KMS-11 (cell line): ENCODE measurements around the gene PCSK6.

Experiments
- H2AFZ ChIP-seq: fragments of 200-600 bp; sonication (generic); 2 replicates; pipeline ENCODE4 v1.6.1; 2016; ENCODE audit warnings: antibody characterized with exemption, mixed run types, low read depth
- H3K27ac ChIP-seq: fragments of 200-600 bp; sonication (generic); 2 replicates; pipeline ENCODE4 v1.6.1; 2016; ENCODE audit warnings: mild to moderate bottlenecking, mixed run types
- H3K27me3 ChIP-seq: fragments of 200-600 bp; sonication (generic); 2 replicates; pipeline ENCODE4 v1.6.1; 2017; ENCODE audit warnings: mild to moderate bottlenecking, low read depth, mixed run types, moderate library complexity; ENCODE audit not compliant: insufficient read depth
- H3K36me3 ChIP-seq: fragments of 200-600 bp; sonication (generic); 2 replicates; pipeline ENCODE4 v1.6.1; 2017; ENCODE audit warnings: mild to moderate bottlenecking, mixed run types; ENCODE audit not compliant: insufficient read depth
- H3K4me1 ChIP-seq: fragments of 200-600 bp; sonication (generic); 2 replicates; pipeline ENCODE4 v1.6.1; 2016; ENCODE audit warnings: mild to moderate bottlenecking, low read depth, mixed run types; ENCODE audit not compliant: poor library complexity, severe bottlenecking
- H3K4me2 ChIP-seq: fragments of 200-600 bp; sonication (generic); 2 replicates; pipeline ENCODE4 v1.7.0; 2016; ENCODE audit warnings: mild to moderate bottlenecking, mixed run types
- H3K4me3 ChIP-seq: fragments of 200-600 bp; sonication (generic); IDR thresholded peaks from 2 replicates; pipeline ENCODE4 v1.6.1; 2017; ENCODE audit warnings: low read depth, low read length, mixed read lengths; ENCODE audit not compliant: insufficient read depth
- H3K79me2 ChIP-seq: fragments of 200-600 bp; sonication (generic); 2 replicates; pipeline ENCODE4 v1.6.1; 2016; ENCODE audit warnings: low read depth, mixed run types; ENCODE audit not compliant: insufficient read depth
- H3K9ac ChIP-seq: fragments of 200-600 bp; sonication (generic); 2 replicates; pipeline ENCODE4 v1.6.1; 2016; ENCODE audit warnings: mild to moderate bottlenecking, mixed run types
- H4K20me1 ChIP-seq: fragments of 200-600 bp; sonication (generic); 2 replicates; pipeline ENCODE4 v1.6.1; 2016; ENCODE audit warnings: mild to moderate bottlenecking, mixed run types; ENCODE audit not compliant: insufficient read depth
- TF ChIP-seq, protein P1 (sequence below): fragments of 200-600 bp; sonication (generic); conservative IDR thresholded peaks from 2 replicates; pipeline ENCODE4 v1.6.1; 2017; ENCODE audit warnings: low read depth, mild to moderate bottlenecking, antibody characterized with exemption, low read length, moderate library complexity, mixed read lengths

PCSK6 gene

DNA sequence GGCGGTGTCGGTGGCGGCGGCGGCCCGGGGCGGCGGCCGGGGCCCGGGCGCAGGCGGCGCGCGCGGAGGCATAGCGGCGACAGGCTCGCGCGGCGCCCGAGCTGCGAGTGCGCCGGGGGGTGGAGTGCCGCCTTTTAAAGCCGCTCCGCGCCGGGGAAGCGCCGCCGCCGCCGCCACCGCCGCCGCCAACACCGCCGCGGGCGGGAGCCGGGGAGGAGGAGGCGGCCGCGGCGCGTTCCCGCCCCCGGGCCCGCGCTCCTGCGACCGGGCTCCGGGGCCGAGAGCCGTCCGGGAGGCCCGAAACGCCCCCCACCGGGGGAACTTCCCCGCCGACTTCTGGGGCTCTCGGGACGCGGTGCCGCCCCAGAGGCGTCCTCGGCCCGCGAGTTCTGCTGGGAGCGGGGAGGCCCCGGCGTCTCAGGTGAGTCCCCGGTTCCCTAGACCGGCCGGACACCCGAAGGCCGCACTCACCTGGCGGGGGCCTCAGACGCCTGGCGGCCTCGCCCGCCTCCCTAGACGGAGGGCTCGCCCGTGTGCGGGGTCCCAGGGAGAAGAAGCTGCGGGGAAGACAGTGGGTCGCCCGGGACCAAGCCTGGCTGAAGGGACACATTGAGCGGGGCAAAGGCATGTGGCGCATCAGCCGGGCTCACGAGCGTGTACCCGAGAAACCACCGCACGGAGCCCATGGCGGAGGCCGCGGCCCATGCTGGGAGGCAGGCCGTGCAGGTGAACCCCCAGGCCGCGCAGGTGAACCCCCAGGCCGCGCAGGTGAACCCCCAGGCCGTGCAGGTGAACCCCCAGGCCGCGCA, at the start of gene PCSK6:
Gene PCSK6, minus strand, starts transcription at position 109 of the 809 bp plus-strand sequence. Its CDS starts 37 bp downstream, at position 72.
- Histone ChIP-seq H3K36me3 (no peaks in the 10 kb centered on the region), H3K4me1 (no peaks in the 10 kb centered on the region), H3K27ac (no peak within 1 kb of the TSS), H3K79me2 (no peaks in the 10 kb centered on the region), H3K9ac (no peak within 1 kb of the TSS), H3K27me3 (no peaks in the 10 kb centered on the region), H3K4me2 (no peak within 1 kb of the TSS), H2AFZ (no peak within 1 kb of the TSS), H4K20me1 (no peaks in the 10 kb centered on the region), H3K4me3 (no peak within 1 kb of the TSS)
- TF ChIP-seq, protein P1, sequence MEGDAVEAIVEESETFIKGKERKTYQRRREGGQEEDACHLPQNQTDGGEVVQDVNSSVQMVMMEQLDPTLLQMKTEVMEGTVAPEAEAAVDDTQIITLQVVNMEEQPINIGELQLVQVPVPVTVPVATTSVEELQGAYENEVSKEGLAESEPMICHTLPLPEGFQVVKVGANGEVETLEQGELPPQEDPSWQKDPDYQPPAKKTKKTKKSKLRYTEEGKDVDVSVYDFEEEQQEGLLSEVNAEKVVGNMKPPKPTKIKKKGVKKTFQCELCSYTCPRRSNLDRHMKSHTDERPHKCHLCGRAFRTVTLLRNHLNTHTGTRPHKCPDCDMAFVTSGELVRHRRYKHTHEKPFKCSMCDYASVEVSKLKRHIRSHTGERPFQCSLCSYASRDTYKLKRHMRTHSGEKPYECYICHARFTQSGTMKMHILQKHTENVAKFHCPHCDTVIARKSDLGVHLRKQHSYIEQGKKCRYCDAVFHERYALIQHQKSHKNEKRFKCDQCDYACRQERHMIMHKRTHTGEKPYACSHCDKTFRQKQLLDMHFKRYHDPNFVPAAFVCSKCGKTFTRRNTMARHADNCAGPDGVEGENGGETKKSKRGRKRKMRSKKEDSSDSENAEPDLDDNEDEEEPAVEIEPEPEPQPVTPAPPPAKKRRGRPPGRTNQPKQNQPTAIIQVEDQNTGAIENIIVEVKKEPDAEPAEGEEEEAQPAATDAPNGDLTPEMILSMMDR, result no peak

DNA sequence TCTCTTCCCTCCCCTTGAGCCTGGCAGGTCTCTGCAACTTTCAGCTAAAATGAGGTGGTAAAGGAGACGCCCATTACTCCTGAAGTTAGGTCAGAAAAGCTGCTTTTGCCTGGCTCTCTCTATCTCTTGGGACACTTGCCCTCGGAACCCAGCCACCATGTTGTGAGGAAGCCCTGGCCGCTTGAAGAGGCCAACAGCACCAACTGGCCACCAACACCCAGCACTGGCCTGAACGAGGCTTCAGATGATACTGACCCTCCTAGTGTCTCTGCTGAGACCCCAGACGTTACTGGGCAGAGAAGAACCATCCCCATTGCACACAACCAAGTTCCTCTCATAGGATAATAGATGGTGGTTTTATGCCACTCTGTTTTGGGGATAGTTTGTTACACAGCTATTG, 49.5 kb upstream of the PCSK6 start:
- Histone ChIP-seq H2AFZ (no peak overlapping the region), H3K4me1 (no peaks in the 10 kb centered on the region), H4K20me1 (no peaks in the 10 kb centered on the region), H3K9ac (no peak overlapping the region), H3K4me3 (no peak overlapping the region), H3K79me2 (no peaks in the 10 kb centered on the region), H3K4me2 (no peak overlapping the region), H3K27me3 (no peaks in the 10 kb centered on the region), H3K36me3 (no peaks in the 10 kb centered on the region), H3K27ac (no peak overlapping the region)
- TF ChIP-seq, protein P1, result no peak

DNA sequence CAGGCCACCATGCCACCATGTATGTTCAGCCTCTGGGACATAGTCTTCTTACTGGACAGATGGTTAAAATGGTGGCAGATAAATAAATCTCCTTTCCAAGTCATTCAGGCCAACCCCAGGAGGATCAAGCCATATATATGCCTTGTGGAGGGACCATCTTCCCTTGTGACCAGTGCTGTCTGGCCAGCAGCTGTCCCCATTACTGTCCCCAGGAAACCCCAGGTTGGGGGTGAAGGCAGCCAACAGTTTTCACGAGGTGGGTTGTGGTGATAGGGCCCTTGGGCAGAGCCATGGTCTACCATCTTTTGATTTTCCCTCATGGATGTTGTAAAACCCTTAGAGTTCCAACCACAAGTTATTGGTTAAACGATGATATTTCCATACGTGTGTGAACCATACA, 48.7 kb upstream of the PCSK6 start:
- TF ChIP-seq, protein P1, result no peak
- no peaks in the 10 kb centered on the region for H3K36me3 ChIP-seq
- no peaks in the 10 kb centered on the region for H3K79me2 ChIP-seq
- H3K27ac ChIP-seq, result no peak overlapping the region
- H4K20me1 ChIP-seq, result no peaks in the 10 kb centered on the region
- no peaks in the 10 kb centered on the region for H3K4me1 ChIP-seq
- no peak overlapping the region for H3K9ac ChIP-seq
- H2AFZ ChIP-seq, result no peak overlapping the region
- H3K27me3 ChIP-seq, result no peaks in the 10 kb centered on the region
- H3K4me3 ChIP-seq, result no peak overlapping the region
- no peak overlapping the region for H3K4me2 ChIP-seq

DNA sequence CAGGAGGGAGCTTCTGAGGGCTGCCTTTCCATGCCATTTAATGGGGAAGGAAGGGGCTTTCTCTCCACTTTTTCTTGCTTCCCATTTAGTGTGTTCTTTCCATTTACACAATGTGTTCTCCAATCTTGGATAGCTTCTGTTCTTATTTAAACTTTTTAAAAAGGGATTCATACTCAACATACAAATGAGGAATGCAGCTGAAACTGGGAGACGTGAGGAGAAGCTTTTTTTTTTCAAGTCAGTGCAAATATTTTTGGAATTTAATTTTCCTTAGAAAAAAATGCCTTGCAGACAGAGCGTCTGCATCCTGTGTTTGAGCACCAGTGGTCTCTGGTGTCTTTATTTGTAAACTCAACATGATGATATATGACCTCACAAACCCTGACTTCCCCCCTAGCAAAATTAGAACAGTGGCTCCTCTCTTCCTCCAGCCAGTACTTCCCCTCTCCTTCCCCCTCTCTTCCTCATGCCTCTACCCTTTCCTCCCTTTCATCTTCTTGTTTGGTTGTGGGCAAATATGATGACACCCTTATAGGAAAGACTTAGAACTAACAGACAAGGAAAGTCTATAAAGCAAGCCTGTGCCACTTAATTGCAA, 48.1 kb upstream of the PCSK6 start:
- no peaks in the 10 kb centered on the region for H3K4me1 ChIP-seq
- H3K27ac ChIP-seq, result no peak overlapping the region
- H3K4me2 ChIP-seq, result no peak overlapping the region

More for the DNA sequence above, 48.1 kb upstream of the PCSK6 start:
- H3K27me3 ChIP-seq, result no peaks in the 10 kb centered on the region
- TF ChIP-seq, protein P1, result no peak
- H4K20me1 ChIP-seq, result no peaks in the 10 kb centered on the region
- H3K79me2 ChIP-seq, result no peaks in the 10 kb centered on the region
- no peak overlapping the region for H2AFZ ChIP-seq
- no peak overlapping the region for H3K9ac ChIP-seq
- H3K4me3 ChIP-seq, result no peak overlapping the region
- H3K36me3 ChIP-seq, result no peaks in the 10 kb centered on the region
